GM18498 (cell line): Measurements from ENCODE around the gene MTA3.

Experiments used
- ATAC-seq: cut with Tn5 transposase; IDR thresholded peaks from one replicate; pipeline ENCODE4 v1.9.1; 2021; ENCODE audit warnings: mild to moderate bottlenecking, moderate library complexity; ENCODE audit not compliant: unreplicated experiment

MTA3 gene

GRCh38 chr2:42799881-42800280 is 231.4 kb downstream of the MTA3 start:
- no peak for ATAC-seq

DNA sequence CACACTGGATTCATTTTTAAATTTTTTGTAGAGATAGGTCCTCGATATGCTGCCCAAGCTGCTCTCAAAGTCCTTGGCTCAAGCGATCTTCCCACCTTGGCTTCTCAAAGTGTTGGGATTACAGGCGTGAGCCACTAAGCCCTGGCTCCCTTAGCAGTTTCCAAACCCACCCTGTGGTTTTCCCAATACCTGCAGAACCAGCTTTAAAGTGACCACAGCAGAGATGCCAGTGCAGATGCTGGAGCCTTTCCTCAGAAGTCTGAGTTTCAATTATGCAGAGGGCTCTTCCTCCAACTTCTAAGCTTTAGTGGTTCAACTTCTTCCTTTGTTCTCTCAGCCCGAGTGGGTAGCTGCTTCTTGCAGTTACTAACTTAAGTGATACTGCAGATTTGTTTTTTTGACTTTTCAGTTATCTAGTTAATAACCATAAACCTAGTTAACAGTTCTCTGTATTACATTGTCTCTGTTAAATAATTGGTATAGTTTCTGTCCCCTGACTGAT is 232.1 kb downstream of the MTA3 start:
- no peak for ATAC-seq

GRCh38 chr2:42800981-42801380 is 232.5 kb downstream of the MTA3 start:
- ATAC-seq: no peak

GRCh38 chr2:42801381-42801780 is 232.9 kb downstream of the MTA3 start:
- ATAC-seq: no peak

DNA sequence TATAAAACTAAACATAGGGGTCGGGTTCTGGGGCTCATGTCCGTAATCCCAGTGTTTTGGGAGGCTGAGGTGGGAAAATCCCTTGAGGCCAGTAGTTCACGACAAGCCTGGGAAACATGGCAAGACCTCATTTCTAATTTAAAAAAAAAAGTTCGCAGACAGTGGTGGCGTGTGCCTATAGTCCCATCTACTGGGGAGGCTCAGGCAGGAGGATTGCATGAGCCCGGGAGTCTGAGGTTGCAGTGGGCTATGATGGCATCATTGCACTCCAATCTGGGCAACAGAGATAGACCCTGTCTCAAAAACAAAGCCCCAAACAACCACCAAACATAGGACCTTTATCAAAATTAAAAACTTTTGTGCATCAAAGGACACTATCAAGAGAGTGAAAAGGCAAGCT is 233.7 kb downstream of the MTA3 start:
- no peak for ATAC-seq

DNA sequence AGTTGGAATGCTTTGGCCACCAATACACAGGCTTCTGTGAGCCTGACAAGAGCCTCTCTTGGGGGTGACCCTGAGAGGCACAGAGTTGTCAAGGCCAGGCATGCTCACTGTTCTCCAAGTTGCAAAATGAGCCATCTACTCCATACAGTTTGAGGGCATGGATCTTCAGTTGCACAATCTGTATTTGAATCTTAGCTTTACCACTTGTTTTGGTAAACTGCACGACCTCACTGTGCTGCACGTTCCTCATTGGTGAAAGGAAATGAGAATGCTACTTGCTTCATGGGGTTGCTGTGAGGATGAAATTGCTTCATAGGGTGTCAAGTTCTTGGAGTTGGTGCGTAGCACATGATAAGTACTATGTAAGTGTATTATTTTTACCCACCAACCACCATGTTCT is 235.9 kb downstream of the MTA3 start:
- ATAC-seq: no peak

GRCh38 chr2:42804891-42805290 is 236.5 kb downstream of the MTA3 start:
- no peak for ATAC-seq
